ENCODE data around the gene TMED5. TPM values are rescaled to one million over a fixed set of nuclear protein-coding genes. Genes with fewer than 3 reads are reported as not detected.

TMED5 gene
- total and polyA plus RNA-seq, 2 experiments from 2014 or later: 25.0 to 45.2 TPM

GRCh38 chr1:93137604-93138292, 42.5 kb downstream of the TMED5 start (continued):
- TF ChIP-seq ZNF462 (CRISPR knock-in tag; IDR thresholded peaks at IDR 0.05) (no peak), STAT1 (IDR thresholded peaks at IDR 0.05; ENCODE audit: unreplicated experiment) (no peak), POLR2AphosphoS5 (IDR thresholded peaks at IDR 0.05; ENCODE audit: low read depth) (no peak)

GRCh38 chr1:93136445-93136844, 43.8 kb downstream of the TMED5 start:
- H3K27me3 Mint-ChIP-seq (ENCODE audit: insufficient read depth, low read depth, poor library complexity): no peaks in the 10 kb centered on the region
- DNase-seq (ENCODE audit: low spot score): no peak
- no peaks in the 10 kb centered on the region for H3K27me3 ChIP-seq (ENCODE audit: insufficient read depth)
- no peaks in the 10 kb centered on the region for H3K9me3 Mint-ChIP-seq
- no peaks in the 10 kb centered on the region for H3K4me1 Mint-ChIP-seq
- H3K9me2 ChIP-seq (ENCODE audit: insufficient read depth): no peaks in the 10 kb centered on the region
- no peak overlapping the region for H3K4me2 ChIP-seq
- H3F3A ChIP-seq (replicated peaks; ENCODE audit: low read depth): no peaks in the 10 kb centered on the region; the same call in 1 of the 2 replicates
- no peak for ATAC-seq
- H3K4me3 ChIP-seq: no peak overlapping the region
- peaks cover 10% of the 10 kb centered on the region; the same call in 1 of the 2 replicates for H4K20me1 ChIP-seq (replicated peaks; ENCODE audit: insufficient read depth)
- no peak overlapping the region for H3K27ac Mint-ChIP-seq
- H3K4me1 ChIP-seq (ENCODE audit: insufficient read depth): no peaks in the 10 kb centered on the region
- H3K27ac ChIP-seq (ENCODE audit: low read depth): no peak overlapping the region
- peaks cover 17% of the 10 kb centered on the region for H3K79me2 ChIP-seq (replicated peaks; ENCODE audit: insufficient read depth)
- H2AFZ ChIP-seq: no peak overlapping the region
- no peak overlapping the region for H3K4me3 Mint-ChIP-seq
- H3K36me3 ChIP-seq (ENCODE audit: insufficient read depth): peaks cover 58% of the 10 kb centered on the region
- peaks cover 66% of the 10 kb centered on the region for H3K36me3 Mint-ChIP-seq (ENCODE audit: low read depth)
- no peak for TF ChIP-seq ETS1 (IDR thresholded peaks at IDR 0.05)
- TF ChIP-seq NANOG (IDR thresholded peaks at IDR 0.05; ENCODE audit: borderline replicate concordance): no peak
- TF ChIP-seq EZH2phosphoT487 (IDR thresholded peaks at IDR 0.05; ENCODE audit: unreplicated experiment): no peak
- no peak for TF ChIP-seq POLR2AphosphoS5 (IDR thresholded peaks at IDR 0.05; ENCODE audit: low read depth)
- no peak for TF ChIP-seq STAT1 (IDR thresholded peaks at IDR 0.05; ENCODE audit: unreplicated experiment)
- TF ChIP-seq JUNB (IDR thresholded peaks at IDR 0.05; ENCODE audit: unreplicated experiment): no peak
- no peak for TF ChIP-seq ZNF331 (CRISPR knock-in tag; IDR thresholded peaks at IDR 0.05; ENCODE audit: low read depth)
- no peak for TF ChIP-seq CTCF (conservative IDR thresholded peaks at IDR 0.05; ENCODE audit: low read depth in 2 of 2)
- TF ChIP-seq EZH2 (IDR thresholded peaks at IDR 0.05; ENCODE audit: low read depth, unreplicated experiment): no peak
- no peak for TF ChIP-seq REST (IDR thresholded peaks at IDR 0.05; ENCODE audit: unreplicated experiment)
- no peak for TF ChIP-seq CREB1 (CRISPR knock-in tag; IDR thresholded peaks at IDR 0.05; ENCODE audit: low read depth)
